Measurements from ENCODE around the gene LTF.

DNA sequence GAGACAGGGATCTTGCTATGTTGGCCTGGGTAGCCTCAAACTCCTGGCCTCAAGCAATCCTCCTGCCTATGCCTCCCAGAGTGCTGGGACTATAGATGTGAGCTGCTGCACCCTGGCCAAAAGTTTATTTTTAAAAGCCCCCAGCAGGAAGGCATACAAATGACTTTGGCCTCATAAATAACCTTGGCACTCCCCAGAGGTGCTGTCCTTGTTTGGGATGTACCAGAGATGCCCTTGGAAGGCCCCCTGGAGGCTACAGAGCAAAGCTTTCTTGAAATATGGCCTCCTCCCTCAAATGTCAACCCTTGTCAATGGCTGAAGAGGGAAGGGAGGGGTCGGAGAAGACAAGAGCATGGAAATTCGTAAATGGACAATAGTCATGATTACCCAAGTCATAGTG is 19.1 kb upstream of the LTF start:
- TF ChIP-seq POLR2AphosphoS5 (IDR thresholded peaks at IDR 0.05), result no peak
- TF ChIP-seq EP300 (conservative IDR thresholded peaks at IDR 0.05; ENCODE audit: poor library complexity, severe bottlenecking), result no peak
- no peak for TF ChIP-seq CTCF (IDR thresholded peaks at IDR 0.05; ENCODE audit: poor library complexity, severe bottlenecking)
- TF ChIP-seq TAF1 (IDR thresholded peaks at IDR 0.05; ENCODE audit: low read depth), result no peak
